Endothelial cell of umbilical vein (primary cell): Measurements from ENCODE around the gene NEK2. TPM values are rescaled to one million over a fixed set of nuclear protein-coding genes. Genes with fewer than 3 reads are reported as not detected.

Source experiments
- BruUV-seq: library from RNA; stranded (reverse); fragments of 400-500 nt; replicated peaks from 2 replicates; lab custom pipeline; 2021; lab: Mats Ljungman, UMichigan
- CTCF ChIA-PET: fragments of 300-600, 350-600 bp; sonication (Branson Sonifier 250); formaldehyde crosslinking; loops from one replicate; lab custom pipeline; 2021; ENCODE audit warnings: antibody characterized with exemption, inconsistent platforms; lab: Charles Lee
- POLR2A ChIA-PET: fragments of 300-600, 350-600 bp; sonication (Branson Sonifier 250); formaldehyde crosslinking; loops from one replicate; lab custom pipeline; 2021; ENCODE audit warnings: antibody characterized with exemption, inconsistent platforms; lab: Charles Lee
- DNase-seq: peaks from one replicate; pipeline ENCODE4 v3.0.0-alpha.2; 2011; ENCODE audit warnings: low read depth, low spot score
- FAIRE-seq: peaks from 2 replicates; lab custom pipeline; 2011; peaks lifted over from hg19 to GRCh38; lab: Jason Lieb, UNC
- H2AFZ ChIP-seq: 2 replicates; pipeline ENCODE4 v1.6.0; 2012; ENCODE audit warnings: low read depth, low read length, control low read depth, inconsistent platforms
- H3K27ac ChIP-seq: 2 replicates; pipeline ENCODE4 v1.5.1; 2011; ENCODE audit warnings: low read depth, mild to moderate bottlenecking, control low read depth, low read length, moderate library complexity; ENCODE audit not compliant: insufficient read depth
- H3K27me3 ChIP-seq, 2 experiments: 2 replicates each; pipeline versions ENCODE4 v1.6.0 to v1.6.1; 2011; ENCODE audit warnings: low read length in 2 of 2, mixed read lengths in 1 of 2; ENCODE audit not compliant: control insufficient read depth in 2 of 2, insufficient read depth in 2 of 2
- H3K36me3 ChIP-seq, 2 experiments: 2 replicates in 1 of 2; 3 replicates in 1 of 2; pipeline ENCODE4 v1.5.1; 2011; ENCODE audit warnings: low read length in 2 of 2, mild to moderate bottlenecking in 1 of 2, moderate library complexity in 1 of 2; ENCODE audit not compliant: control insufficient read depth in 2 of 2, insufficient read depth in 2 of 2; ENCODE audit errors: extremely low read depth in 1 of 2
- H3K4me1 ChIP-seq: 3 replicates; pipeline ENCODE4 v1.5.1; 2011; ENCODE audit warnings: mild to moderate bottlenecking, low read length; ENCODE audit not compliant: control insufficient read depth, insufficient read depth; ENCODE audit errors: extremely low read depth
- H3K4me2 ChIP-seq: 2 replicates; pipeline ENCODE4 v1.6.1; 2011; ENCODE audit warnings: low read length, control low read depth, mixed read lengths; ENCODE audit not compliant: insufficient read depth
- H3K4me3 ChIP-seq, 3 experiments: fragments of 200-600 bp in 1 of 3; sonication (generic), shearing (Covaris generic) in 1 of 3; replicated peaks in 1 of 3; 2 replicates each; pipeline ENCODE4 v1.5.1; 2011 to 2016; ENCODE audit warnings: control low read depth in 3 of 3, low read length in 3 of 3, mild to moderate bottlenecking in 2 of 3, inconsistent platforms in 1 of 3, low read depth in 1 of 3, moderate library complexity in 1 of 3; ENCODE audit not compliant: insufficient read depth in 1 of 3
- H3K79me2 ChIP-seq: 2 replicates; pipeline ENCODE4 v1.6.0; 2012; ENCODE audit warnings: low read length, inconsistent platforms; ENCODE audit not compliant: control insufficient read depth, insufficient read depth
- H3K9ac ChIP-seq: replicated peaks from 2 replicates; pipeline ENCODE3; 2011; ENCODE audit warnings: low read length, control low read depth; ENCODE audit not compliant: insufficient read depth; ENCODE audit errors: extremely low read depth
- H3K9me1 ChIP-seq: replicated peaks from 3 replicates; pipeline ENCODE4 v1.6.0; 2011; ENCODE audit warnings: mild to moderate bottlenecking, low read length; ENCODE audit not compliant: control insufficient read depth, insufficient read depth; ENCODE audit errors: extremely low read depth
- H3K9me3 ChIP-seq: replicated peaks from 2 replicates; pipeline ENCODE4 v1.5.1; 2012; ENCODE audit warnings: low read length, inconsistent platforms; ENCODE audit not compliant: control insufficient read depth, insufficient read depth
- H4K20me1 ChIP-seq: replicated peaks from 2 replicates; pipeline ENCODE3; 2011; ENCODE audit warnings: mild to moderate bottlenecking, low read length; ENCODE audit not compliant: control insufficient read depth, insufficient read depth; ENCODE audit errors: extremely low read depth
- CTCF ChIP-seq, 2 donors: IDR thresholded peaks; 1 replicate in 1 of 2; 2 replicates in 1 of 2; pipeline ENCODE4 v1.5.1; 2011; ENCODE audit warnings: low read length in 2 of 2, mild to moderate bottlenecking in 2 of 2, moderate library complexity in 2 of 2, control low read depth in 1 of 2, inconsistent platforms in 1 of 2, low read depth in 1 of 2; ENCODE audit not compliant: insufficient read depth in 1 of 2; ENCODE audit errors: extremely low read depth in 1 of 2
- EZH2 ChIP-seq: IDR thresholded peaks from 2 replicates; pipeline ENCODE4 v1.6.1; 2012; ENCODE audit warnings: borderline replicate concordance, low read depth, mild to moderate bottlenecking, moderate library complexity, low read length, inconsistent platforms; ENCODE audit not compliant: severe bottlenecking
- FOS ChIP-seq: IDR thresholded peaks from 2 replicates; pipeline ENCODE4 v1.6.1; 2011; ENCODE audit warnings: mild to moderate bottlenecking, low read length, moderate library complexity, borderline replicate concordance; ENCODE audit not compliant: insufficient read depth
- GATA2 ChIP-seq: IDR thresholded peaks from 2 replicates; pipeline ENCODE4 v1.7.0; 2011; ENCODE audit warnings: low read depth, mild to moderate bottlenecking, moderate library complexity, mixed read lengths, low read length; ENCODE audit not compliant: insufficient read length, insufficient read depth
- JUN ChIP-seq: IDR thresholded peaks from 2 replicates; pipeline ENCODE4 v1.6.1; 2011; ENCODE audit warnings: borderline replicate concordance, low read depth; ENCODE audit not compliant: insufficient read length, insufficient read depth
- MYC ChIP-seq: IDR thresholded peaks from one replicate; pipeline ENCODE4 v1.6.1; 2011; ENCODE audit warnings: mild to moderate bottlenecking, low read depth, low read length
- POLR2A ChIP-seq: IDR thresholded peaks from 2 replicates; pipeline ENCODE4 v1.6.1; 2012; ENCODE audit warnings: low read depth, mild to moderate bottlenecking, control low read depth, low read length
- POLR2AphosphoS5 ChIP-seq: IDR thresholded peaks from 2 replicates; pipeline ENCODE4 v1.6.1; 2012; ENCODE audit warnings: low read depth, mild to moderate bottlenecking, control low read depth, low read length, moderate library complexity; ENCODE audit not compliant: insufficient read depth
- dilution Hi-C: fragments of 300-500 bp; cut with MboI; formaldehyde crosslinking; loops from one replicate; pipeline ENCODE4 v1.15.0; 2019; ENCODE audit warnings: low sequenced_read_pairs; ENCODE audit not compliant: extremely low pct_ligation_motif_present
- intact Hi-C: fragments of 100-400 bp; cut with micrococcal nuclease; formaldehyde crosslinking; loops from one replicate; pipeline ENCODE4 v1.10.0; 2022
- polyA plus RNA-seq, 4 experiments: library from polyadenylated mRNA; depleted of rRNA in 3 of 4; stranded (reverse) in 3 of 4; unstranded in 1 of 4; fragments of >200 nt; gene quantifications; 2 replicates each; pipeline versions ENCODE4 v1.2.1 to v1.2.3, GENCODE V29; 2011 to 2012; ENCODE audit warnings: missing spikeins in 1 of 4
- total RNA-seq: library from RNA; stranded (reverse); gene quantifications from 2 replicates; pipeline ENCODE4 v1.2.3, GENCODE V29; 2021
- TF ChIP-seq, protein P1 (sequence below): IDR thresholded peaks from 2 replicates; pipeline ENCODE4 v1.6.1; 2011; ENCODE audit not compliant: insufficient read depth, insufficient read length

Gene NEK2
- total and polyA plus RNA-seq, 2 donors (not counting 3 experiments of a cell fraction or from before 2014, with no cell fraction given) = 6.6 to 19.0 TPM

- H4K20me1 ChIP-seq = no peaks in the 10 kb centered on the region
These were observed 59.0 kb downstream of the NEK2 start for GRCh38 chr1:211616231-211616964.

More at GRCh38 chr1:211616231-211616964, 59.0 kb downstream of the NEK2 start:
- Histone ChIP-seq H3K9ac (no peak overlapping the region), H3K9me1 (no peaks in the 10 kb centered on the region), H2AFZ (peak overlapping the region; percentile 34), H3K27ac (no peak overlapping the region), H3K4me3 (no peak overlapping the region), H3K36me3 (no peaks in the 10 kb centered on the region), H3K4me2 (no peak overlapping the region), H3K27me3 (no peaks in the 10 kb centered on the region), H3K4me1 (no peaks in the 10 kb centered on the region), H3K9me3 (no peaks in the 10 kb centered on the region), H3K79me2 (no peaks in the 10 kb centered on the region)
- DNase-seq = no peak
- no peak for FAIRE-seq
- intact Hi-C loops = no loop called here
- BruUV-seq = no TSS peak
- dilution Hi-C loops = no loop called here
- ChIA-PET CTCF (interaction anchor here (0.8 to 1.2 kb wide), 2 partner anchors 12 to 14 kb away, joined by 3 read pairs; no protein-coding TSS in a partner anchor), POLR2A (no interaction called here)
- TF ChIP-seq FOS = no peak
- no peak for TF ChIP-seq JUN
- no peak for TF ChIP-seq MYC
- TF ChIP-seq EZH2 = no peak
- TF ChIP-seq GATA2 = no peak
- no peak for TF ChIP-seq CTCF (IDR thresholded peaks at IDR 0.05; ENCODE audit: extremely low read depth in 1 of 2, insufficient read depth in 1 of 2, low read depth in 1 of 2, low read length in 2 of 2)
- TF ChIP-seq POLR2A = no peak
- TF ChIP-seq POLR2AphosphoS5 = no peak
- TF ChIP-seq, protein P1, sequence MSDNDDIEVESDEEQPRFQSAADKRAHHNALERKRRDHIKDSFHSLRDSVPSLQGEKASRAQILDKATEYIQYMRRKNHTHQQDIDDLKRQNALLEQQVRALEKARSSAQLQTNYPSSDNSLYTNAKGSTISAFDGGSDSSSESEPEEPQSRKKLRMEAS = no peak
